ENCODE data around the gene FJX1.

- TF ChIP-seq ZNF555 (tag by site-specific recombination; conservative IDR thresholded peaks at IDR 0.05) = no peak
- no peak for TF ChIP-seq SP2 (tag by site-specific recombination; IDR thresholded peaks at IDR 0.05)
- no peak for TF ChIP-seq CTCF (tag by site-specific recombination; IDR thresholded peaks at IDR 0.05)
- no peak for TF ChIP-seq ZNF596 (tag by site-specific recombination; IDR thresholded peaks at IDR 0.05)
- TF ChIP-seq, protein P1, sequence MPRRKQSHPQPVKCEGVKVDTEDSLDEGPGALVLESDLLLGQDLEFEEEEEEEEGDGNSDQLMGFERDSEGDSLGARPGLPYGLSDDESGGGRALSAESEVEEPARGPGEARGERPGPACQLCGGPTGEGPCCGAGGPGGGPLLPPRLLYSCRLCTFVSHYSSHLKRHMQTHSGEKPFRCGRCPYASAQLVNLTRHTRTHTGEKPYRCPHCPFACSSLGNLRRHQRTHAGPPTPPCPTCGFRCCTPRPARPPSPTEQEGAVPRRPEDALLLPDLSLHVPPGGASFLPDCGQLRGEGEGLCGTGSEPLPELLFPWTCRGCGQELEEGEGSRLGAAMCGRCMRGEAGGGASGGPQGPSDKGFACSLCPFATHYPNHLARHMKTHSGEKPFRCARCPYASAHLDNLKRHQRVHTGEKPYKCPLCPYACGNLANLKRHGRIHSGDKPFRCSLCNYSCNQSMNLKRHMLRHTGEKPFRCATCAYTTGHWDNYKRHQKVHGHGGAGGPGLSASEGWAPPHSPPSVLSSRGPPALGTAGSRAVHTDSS (tag by site-specific recombination; IDR thresholded peaks at IDR 0.05) = no peak
- no peak for TF ChIP-seq YY1 (tag by site-specific recombination; IDR thresholded peaks at IDR 0.05)
- no peak for TF ChIP-seq SETDB1 (IDR thresholded peaks at IDR 0.05; ENCODE audit: insufficient read length, low read length)
- TF ChIP-seq ZNF16 (tag by site-specific recombination; IDR thresholded peaks at IDR 0.05; ENCODE audit: low read depth) = no peak
- TF ChIP-seq SP7 (tag by site-specific recombination; IDR thresholded peaks at IDR 0.05) = no peak
- TF ChIP-seq ZNF792 (tag by site-specific recombination; IDR thresholded peaks at IDR 0.05) = no peak
- TF ChIP-seq, protein P2, sequence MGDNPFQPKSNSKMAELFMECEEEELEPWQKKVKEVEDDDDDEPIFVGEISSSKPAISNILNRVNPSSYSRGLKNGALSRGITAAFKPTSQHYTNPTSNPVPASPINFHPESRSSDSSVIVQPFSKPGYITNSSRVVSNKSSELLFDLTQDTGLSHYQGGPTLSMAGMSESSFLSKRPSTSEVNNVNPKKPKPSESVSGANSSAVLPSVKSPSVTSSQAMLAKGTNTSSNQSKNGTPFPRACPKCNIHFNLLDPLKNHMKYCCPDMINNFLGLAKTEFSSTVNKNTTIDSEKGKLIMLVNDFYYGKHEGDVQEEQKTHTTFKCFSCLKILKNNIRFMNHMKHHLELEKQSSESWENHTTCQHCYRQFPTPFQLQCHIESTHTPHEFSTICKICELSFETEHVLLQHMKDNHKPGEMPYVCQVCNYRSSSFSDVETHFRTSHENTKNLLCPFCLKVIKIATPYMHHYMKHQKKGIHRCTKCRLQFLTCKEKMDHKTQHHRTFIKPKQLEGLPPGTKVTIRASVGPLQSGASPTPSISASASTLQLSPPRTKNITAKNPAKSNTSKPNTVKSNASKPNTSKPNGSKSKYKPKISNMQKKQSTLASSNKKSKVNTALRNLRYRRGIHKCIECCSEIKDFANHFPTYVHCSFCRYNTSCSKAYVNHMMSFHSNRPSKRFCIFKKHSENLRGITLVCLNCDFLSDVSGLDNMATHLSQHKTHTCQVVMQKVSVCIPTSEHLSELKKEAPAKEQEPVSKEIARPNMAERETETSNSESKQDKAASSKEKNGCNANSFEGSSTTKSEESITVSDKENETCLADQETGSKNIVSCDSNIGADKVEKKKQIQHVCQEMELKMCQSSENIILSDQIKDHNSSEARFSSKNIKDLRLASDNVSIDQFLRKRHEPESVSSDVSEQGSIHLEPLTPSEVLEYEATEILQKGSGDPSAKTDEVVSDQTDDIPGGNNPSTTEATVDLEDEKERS (tag by site-specific recombination; IDR thresholded peaks at IDR 0.05) = no peak
- no peak for TF ChIP-seq ZNF785 (tag by site-specific recombination; IDR thresholded peaks at IDR 0.05)
- TF ChIP-seq ZNF274 (IDR thresholded peaks at IDR 0.05; ENCODE audit: low read length) = no peak
- no peak for TF ChIP-seq ZNF274 (tag by site-specific recombination; IDR thresholded peaks at IDR 0.05; ENCODE audit: borderline replicate concordance)
Measured at GRCh38 chr11:35582033-35582432, 36.2 kb upstream of the FJX1 start.

All from HEK293 (cell line).